Measurements from ENCODE around the gene ARMH1. TPM values are rescaled to one million over a fixed set of nuclear protein-coding genes. Genes with fewer than 3 reads are reported as not detected.
"Not testable (repeated sequence)": the region's sequence is repeated elsewhere in the genome, so short reads cannot be mapped to it uniquely, and the experiment has no call there.

Gene ARMH1
- total RNA-seq, 2 experiments from 2014 or later = 162 to 165 TPM

- Mint-ChIP-seq H3K27ac (no peak overlapping the region), H3K27me3 (no peaks in the 10 kb centered on the region), H3K36me3 (ENCODE audit: low read depth) (no peaks in the 10 kb centered on the region), H3K4me1 (ENCODE audit: low read depth) (peaks cover 15% of the 10 kb centered on the region), H3K9me3 (no peaks in the 10 kb centered on the region), H3K4me3 (no peak overlapping the region)
- ChIA-PET CTCF (interaction anchor here (1.8 to 4.8 kb wide), 2 partner anchors 10 to 12 kb away, joined by 7 to 43 read pairs; partner anchors contain the start of genes ARMH1 and TMEM53), POLR2A (interaction anchor here (1.5 to 2.0 kb wide), 2 partner anchors 10 to 11 kb away, joined by 4 to 6 read pairs; no protein-coding TSS in a partner anchor)
- intact Hi-C loops (cut with micrococcal nuclease) = no loop called here
- TF ChIP-seq, protein P1, sequence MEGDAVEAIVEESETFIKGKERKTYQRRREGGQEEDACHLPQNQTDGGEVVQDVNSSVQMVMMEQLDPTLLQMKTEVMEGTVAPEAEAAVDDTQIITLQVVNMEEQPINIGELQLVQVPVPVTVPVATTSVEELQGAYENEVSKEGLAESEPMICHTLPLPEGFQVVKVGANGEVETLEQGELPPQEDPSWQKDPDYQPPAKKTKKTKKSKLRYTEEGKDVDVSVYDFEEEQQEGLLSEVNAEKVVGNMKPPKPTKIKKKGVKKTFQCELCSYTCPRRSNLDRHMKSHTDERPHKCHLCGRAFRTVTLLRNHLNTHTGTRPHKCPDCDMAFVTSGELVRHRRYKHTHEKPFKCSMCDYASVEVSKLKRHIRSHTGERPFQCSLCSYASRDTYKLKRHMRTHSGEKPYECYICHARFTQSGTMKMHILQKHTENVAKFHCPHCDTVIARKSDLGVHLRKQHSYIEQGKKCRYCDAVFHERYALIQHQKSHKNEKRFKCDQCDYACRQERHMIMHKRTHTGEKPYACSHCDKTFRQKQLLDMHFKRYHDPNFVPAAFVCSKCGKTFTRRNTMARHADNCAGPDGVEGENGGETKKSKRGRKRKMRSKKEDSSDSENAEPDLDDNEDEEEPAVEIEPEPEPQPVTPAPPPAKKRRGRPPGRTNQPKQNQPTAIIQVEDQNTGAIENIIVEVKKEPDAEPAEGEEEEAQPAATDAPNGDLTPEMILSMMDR (IDR thresholded peaks at IDR 0.05) = no peak
- DNase-seq = no peak
- no peak for ATAC-seq
Measured at GRCh38 chr1:44662683-44663030, 11.9 kb upstream of the ARMH1 start.

- intact Hi-C loops (cut with micrococcal nuclease) = no loop called here
- Mint-ChIP-seq H3K4me3 (no peak overlapping the region), H3K27ac (no peak overlapping the region), H3K4me1 (ENCODE audit: low read depth) (peaks cover 15% of the 10 kb centered on the region), H3K36me3 (ENCODE audit: low read depth) (no peaks in the 10 kb centered on the region), H3K27me3 (no peaks in the 10 kb centered on the region), H3K9me3 (no peaks in the 10 kb centered on the region)
- TF ChIP-seq, protein P1 (IDR thresholded peaks at IDR 0.05) = no peak
- ChIA-PET POLR2A (interaction anchor here (1.4 to 2.0 kb wide), 4 partner anchors 9 to 58 kb away, joined by 4 to 11 read pairs (median 5); no protein-coding TSS in a partner anchor), CTCF (interaction anchor here (1.3 to 4.8 kb wide), 4 partner anchors 11 to 22 kb away, joined by 4 to 43 read pairs (median 8); partner anchors contain the start of genes ARMH1 and TMEM53)
- ATAC-seq = no peak
- no peak for DNase-seq
Measured at GRCh38 chr1:44663417-44663816, 11.1 kb upstream of the ARMH1 start.

DNA sequence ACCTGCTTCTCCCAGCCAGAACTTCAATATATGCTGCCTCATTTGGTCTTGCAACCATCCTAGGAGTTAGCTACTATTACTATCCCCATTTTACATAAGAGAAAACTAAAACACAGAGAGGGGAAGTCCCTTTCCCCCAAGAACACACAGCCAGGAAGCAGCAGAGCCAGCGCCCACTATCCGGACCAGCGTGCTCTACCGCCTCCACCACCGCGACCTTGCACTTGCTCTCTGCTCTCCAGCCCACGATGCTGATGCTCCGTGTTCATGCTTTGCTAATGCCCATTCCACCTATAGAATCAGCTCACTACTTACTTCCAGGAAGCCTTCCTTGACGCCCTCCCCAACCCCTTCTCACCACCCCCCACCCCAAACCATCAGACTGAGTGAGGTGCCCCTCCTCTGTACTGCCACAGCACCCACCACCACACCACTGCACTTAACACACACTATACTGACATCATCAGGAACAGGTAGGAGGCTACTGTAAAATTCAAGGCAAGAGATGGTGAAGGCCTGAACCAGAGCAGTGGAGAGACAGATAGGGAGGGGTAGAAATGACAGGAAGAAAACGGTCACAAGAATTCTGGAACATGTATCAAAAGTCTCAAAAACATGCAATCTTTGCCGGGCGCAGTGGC, 9.7 kb upstream of the ARMH1 start:
- peak overlapping the region; percentile 39 for H3K27ac Mint-ChIP-seq

DNA sequence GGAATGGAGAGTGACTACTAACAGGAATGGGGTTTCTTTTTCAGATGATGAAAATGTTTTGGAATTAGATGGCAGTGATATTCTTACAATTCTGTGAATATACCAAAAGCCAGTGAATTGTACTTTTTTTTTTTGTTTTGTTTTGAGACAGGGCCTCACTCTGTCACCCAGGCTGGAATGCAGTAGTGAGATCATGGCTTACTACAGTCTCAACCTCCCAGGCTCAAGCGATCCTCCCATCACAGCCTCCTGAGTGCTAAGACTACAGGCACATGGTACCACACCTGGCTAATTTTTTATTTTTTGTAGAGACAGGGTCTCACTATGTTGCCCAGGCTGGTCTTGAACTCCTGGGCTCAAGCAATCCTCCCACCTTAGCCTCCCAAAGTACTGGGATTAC, 7.8 kb upstream of the ARMH1 start:
- H3K36me3 Mint-ChIP-seq (ENCODE audit: low read depth); intact Hi-C loops (cut with micrococcal nuclease); DNase-seq; ATAC-seq; CTCF ChIA-PET; H3K4me3 Mint-ChIP-seq; POLR2A ChIA-PET; H3K27ac Mint-ChIP-seq; H3K9me3 Mint-ChIP-seq; H3K27me3 Mint-ChIP-seq: not testable (repeated sequence)
- peaks cover 15% of the 10 kb centered on the region for H3K4me1 Mint-ChIP-seq (ENCODE audit: low read depth)

More for the DNA sequence above, 9.7 kb upstream of the ARMH1 start:
- no peaks in the 10 kb centered on the region for H3K36me3 Mint-ChIP-seq (ENCODE audit: low read depth)
- ChIA-PET CTCF (interaction anchor here (0.7 to 4.8 kb wide), 8 partner anchors 9 to 93 kb away, joined by 3 to 43 read pairs (median 4); partner anchors contain the start of genes ARMH1 and TMEM53), POLR2A (interaction anchor here (0.6 to 2.0 kb wide), 6 partner anchors 8 to 456 kb away, joined by 3 to 11 read pairs (median 4); partner anchors contain the start of gene ARMH1)
- no peaks in the 10 kb centered on the region for H3K27me3 Mint-ChIP-seq
- peaks cover 15% of the 10 kb centered on the region for H3K4me1 Mint-ChIP-seq (ENCODE audit: low read depth)
- peak; percentile 94 for ATAC-seq
- peak; percentile 72 for DNase-seq
- H3K4me3 Mint-ChIP-seq = peak overlapping the region; percentile 7
- TF ChIP-seq, protein P1 (IDR thresholded peaks at IDR 0.05) = no peak
- no peaks in the 10 kb centered on the region for H3K9me3 Mint-ChIP-seq
- intact Hi-C loops (cut with micrococcal nuclease) = no loop called here

GRCh38 chr1:44670751-44671640, 3.5 kb upstream of the ARMH1 start:
- Mint-ChIP-seq H3K4me1 (ENCODE audit: low read depth) (peaks cover 20% of the 10 kb centered on the region), H3K9me3 (no peaks in the 10 kb centered on the region), H3K27ac (no peak overlapping the region), H3K4me3 (no peak overlapping the region), H3K27me3 (no peaks in the 10 kb centered on the region), H3K36me3 (ENCODE audit: low read depth) (no peaks in the 10 kb centered on the region)
- ChIA-PET CTCF (interaction anchor here (1.4 to 9.5 kb wide), 2 partner anchors 15 to 19 kb away, joined by 3 to 62 read pairs; no protein-coding TSS in a partner anchor), POLR2A (interaction anchor here (0.9 to 3.0 kb wide), 3 partner anchors 38 to 51 kb away, joined by 3 to 15 read pairs (median 3); no protein-coding TSS in a partner anchor)
- TF ChIP-seq, protein P1 (IDR thresholded peaks at IDR 0.05) = no peak
- intact Hi-C loops (cut with micrococcal nuclease) = no loop called here
- ATAC-seq (no peak), DNase-seq (no peak)

All from activated CD8-positive, alpha-beta T cell treated with anti-CD3 and anti-CD28 coated beads for 36 hours (primary cell).